GM13977 (cell line): ENCODE data around the gene RGS19.

Experiments used
- DNase-seq: peaks from one replicate; pipeline ENCODE4 v3.0.0; 2012; ENCODE audit warnings: low spot score
- in situ Hi-C: fragments of 300-500 bp; cut with MboI; formaldehyde crosslinking; loops from one replicate; pipeline ENCODE4 v1.12.0; 2022; ENCODE audit warnings: low sequenced_read_pairs, low pct_unique_long_range_greater_than_20kb, mixed read lengths, inconsistent platforms; ENCODE audit not compliant: unreplicated experiment
- TF ChIP-seq, protein P1 (sequence below): IDR thresholded peaks from 2 replicates; pipeline ENCODE4 v1.5.1; 2012; ENCODE audit warnings: mild to moderate bottlenecking, control low read depth; ENCODE audit not compliant: insufficient read depth; ENCODE audit errors: extremely low read depth, missing control alignments

RGS19 gene

GRCh38 chr20:64055893-64056638 is 23.3 kb downstream of the RGS19 start:
- DNase-seq, result peak; percentile 63
- in situ Hi-C loops, result no loop called here

DNA sequence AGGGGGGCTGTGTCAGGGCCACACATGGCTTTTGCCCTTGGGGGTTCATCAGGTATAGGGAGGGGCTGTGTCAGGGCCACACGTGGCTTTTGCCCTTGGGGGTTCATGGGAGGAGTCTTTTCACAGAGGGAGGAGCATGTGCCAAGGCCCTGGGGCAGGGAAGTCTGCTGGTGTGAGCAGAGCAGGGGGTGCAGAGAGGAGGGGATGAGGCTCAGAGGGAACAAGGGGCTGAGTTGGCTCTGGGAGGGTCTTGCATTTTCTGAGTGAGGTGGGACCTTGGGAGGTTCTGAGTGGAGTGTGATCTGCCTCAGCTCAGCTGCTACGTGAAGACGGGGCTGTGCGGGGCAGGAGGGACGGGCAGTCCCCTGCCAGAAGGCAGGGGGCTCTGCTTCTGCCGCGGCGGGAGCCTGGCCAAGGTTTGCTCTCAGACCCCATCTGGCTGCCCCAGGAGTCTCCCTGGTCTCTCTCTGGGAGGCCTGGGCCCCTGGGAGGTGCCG is 23.9 kb downstream of the RGS19 start:
- in situ Hi-C loops, result no loop called here
- DNase-seq, result no peak
- TF ChIP-seq, protein P1, sequence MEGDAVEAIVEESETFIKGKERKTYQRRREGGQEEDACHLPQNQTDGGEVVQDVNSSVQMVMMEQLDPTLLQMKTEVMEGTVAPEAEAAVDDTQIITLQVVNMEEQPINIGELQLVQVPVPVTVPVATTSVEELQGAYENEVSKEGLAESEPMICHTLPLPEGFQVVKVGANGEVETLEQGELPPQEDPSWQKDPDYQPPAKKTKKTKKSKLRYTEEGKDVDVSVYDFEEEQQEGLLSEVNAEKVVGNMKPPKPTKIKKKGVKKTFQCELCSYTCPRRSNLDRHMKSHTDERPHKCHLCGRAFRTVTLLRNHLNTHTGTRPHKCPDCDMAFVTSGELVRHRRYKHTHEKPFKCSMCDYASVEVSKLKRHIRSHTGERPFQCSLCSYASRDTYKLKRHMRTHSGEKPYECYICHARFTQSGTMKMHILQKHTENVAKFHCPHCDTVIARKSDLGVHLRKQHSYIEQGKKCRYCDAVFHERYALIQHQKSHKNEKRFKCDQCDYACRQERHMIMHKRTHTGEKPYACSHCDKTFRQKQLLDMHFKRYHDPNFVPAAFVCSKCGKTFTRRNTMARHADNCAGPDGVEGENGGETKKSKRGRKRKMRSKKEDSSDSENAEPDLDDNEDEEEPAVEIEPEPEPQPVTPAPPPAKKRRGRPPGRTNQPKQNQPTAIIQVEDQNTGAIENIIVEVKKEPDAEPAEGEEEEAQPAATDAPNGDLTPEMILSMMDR, result no peak

More at GRCh38 chr20:64055893-64056638, 23.3 kb downstream of the RGS19 start:
- TF ChIP-seq, protein P1, result no peak

DNA sequence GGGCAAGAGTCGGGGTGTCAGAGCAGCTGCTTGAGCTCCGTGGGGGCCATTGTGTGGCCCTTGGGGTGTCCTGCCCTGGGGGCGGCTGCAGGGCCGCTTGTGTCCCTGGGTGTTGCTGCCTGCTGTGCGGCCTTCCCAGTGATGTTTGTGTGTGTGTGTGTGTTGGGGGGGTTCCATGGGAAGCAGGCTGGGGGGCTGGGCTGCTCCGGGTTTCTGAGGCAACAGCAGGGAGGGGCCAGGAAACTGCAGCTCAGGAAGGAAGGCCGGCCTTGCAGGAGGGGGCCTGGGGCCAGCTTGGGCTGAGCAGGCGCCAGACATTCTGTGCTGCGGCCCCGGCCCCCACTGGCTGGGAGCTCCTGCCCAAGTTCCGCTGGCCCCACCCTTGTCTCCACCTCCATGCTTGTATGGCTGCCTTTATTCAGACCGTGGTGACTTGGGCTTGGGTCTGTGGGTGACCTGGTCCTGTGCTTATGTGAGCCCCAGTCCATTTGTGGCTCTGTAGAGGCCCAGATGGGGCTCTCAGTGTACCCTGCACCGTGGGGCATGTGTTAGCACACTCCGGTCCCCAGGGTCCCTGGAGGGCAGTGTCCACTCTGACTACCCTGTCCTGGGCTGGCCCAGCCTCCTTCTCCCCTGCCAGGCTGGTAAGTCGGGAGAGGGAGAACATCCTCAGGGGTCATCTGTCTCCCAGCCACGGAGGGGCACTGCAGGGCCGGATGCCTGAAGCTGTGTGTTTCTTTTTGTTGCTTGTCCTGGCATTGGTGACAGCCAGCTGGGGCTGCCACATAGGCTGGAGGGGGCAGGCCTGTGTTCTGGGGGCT is 25.3 kb downstream of the RGS19 start:
- DNase-seq, result peak; percentile 64
- TF ChIP-seq, protein P1, result peak; percentile 33
- in situ Hi-C loops, result no loop called here

- in situ Hi-C loops, result no loop called here
- TF ChIP-seq, protein P1, result no peak
- no peak for DNase-seq
Observed at GRCh38 chr20:64052987-64053840, 26.1 kb downstream of the RGS19 start.

DNA sequence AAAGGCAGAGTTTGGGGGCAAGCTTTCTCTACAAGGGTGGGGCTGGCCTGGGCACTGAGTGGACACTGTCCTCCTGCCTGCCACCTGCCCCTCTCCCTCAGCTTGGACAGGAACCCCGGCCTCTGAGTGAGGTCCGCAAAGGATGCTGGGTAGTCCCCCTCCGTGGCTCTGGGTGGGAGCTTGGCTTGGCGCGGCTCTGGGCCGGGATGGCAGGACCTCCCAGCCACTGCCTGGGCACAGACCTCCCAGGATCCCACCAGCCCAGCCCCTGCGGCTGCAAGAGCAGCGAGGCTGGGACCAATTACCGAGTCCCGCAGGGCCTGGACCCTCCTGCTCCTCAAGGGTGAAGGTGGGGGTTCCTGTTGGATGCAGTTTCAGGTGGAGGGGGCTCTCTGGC is 27.0 kb downstream of the RGS19 start:
- TF ChIP-seq, protein P1, result no peak
- no peak for DNase-seq
- in situ Hi-C loops, result no loop called here
